GM21619 (cell line): ENCODE data around the gene NPR1.
"Not testable (repeated sequence)": the region's sequence is repeated elsewhere in the genome, so short reads cannot be mapped to it uniquely, and the experiment has no call there.

Experiments
- ATAC-seq: cut with Tn5 transposase; IDR thresholded peaks from one replicate; pipeline ENCODE4 v1.9.1; 2021; ENCODE audit not compliant: unreplicated experiment

Gene NPR1

DNA sequence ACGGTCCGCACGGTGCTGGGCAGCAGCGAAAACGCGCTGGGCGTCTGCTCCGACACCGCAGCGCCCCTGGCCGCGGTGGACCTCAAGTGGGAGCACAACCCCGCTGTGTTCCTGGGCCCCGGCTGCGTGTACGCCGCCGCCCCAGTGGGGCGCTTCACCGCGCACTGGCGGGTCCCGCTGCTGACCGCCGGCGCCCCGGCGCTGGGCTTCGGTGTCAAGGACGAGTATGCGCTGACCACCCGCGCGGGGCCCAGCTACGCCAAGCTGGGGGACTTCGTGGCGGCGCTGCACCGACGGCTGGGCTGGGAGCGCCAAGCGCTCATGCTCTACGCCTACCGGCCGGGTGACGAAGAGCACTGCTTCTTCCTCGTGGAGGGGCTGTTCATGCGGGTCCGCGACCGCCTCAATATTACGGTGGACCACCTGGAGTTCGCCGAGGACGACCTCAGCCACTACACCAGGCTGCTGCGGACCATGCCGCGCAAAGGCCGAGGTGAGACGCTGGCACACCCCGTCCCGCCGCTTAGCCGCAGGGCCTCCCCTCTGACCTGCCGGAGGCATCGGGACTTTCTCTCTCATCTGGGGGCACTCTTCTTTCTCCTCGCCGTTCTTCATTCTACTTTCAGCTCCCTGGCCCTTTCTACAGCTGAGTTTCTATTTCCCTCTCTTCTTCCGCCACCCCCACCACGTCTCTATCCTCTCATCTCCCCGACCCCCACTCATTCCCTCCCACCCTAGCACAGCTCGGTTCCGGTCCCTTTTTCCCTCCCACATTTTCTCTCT is 1.0 kb downstream of the NPR1 start:
- no peak for ATAC-seq

- no peak for ATAC-seq
Observed at GRCh38 chr1:153680120-153680403, 1.6 kb downstream of the NPR1 start.

DNA sequence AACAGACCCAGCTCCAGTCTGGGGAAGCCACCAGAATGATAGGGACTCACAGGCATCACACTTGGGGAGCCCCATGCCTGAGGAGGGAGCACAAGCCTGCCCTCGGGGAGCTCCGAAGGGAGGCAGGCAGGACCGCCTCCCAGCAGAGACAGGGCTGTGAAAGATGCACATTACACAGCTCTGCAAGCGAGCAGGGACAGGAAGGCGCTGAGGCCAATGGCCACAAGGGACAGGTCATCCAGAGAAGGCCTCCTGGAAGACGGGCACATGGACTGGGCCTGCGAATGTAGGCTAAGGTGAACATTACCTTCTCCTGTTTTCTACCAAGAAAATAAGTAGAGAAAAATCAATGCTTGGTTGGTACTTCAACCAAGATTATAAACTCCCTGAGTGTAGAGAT is 4.2 kb downstream of the NPR1 start:
- no peak for ATAC-seq

GRCh38 chr1:153683854-153684253 is 5.4 kb downstream of the NPR1 start:
- no peak for ATAC-seq

GRCh38 chr1:153684892-153685291 is 6.4 kb downstream of the NPR1 start:
- no peak for ATAC-seq

DNA sequence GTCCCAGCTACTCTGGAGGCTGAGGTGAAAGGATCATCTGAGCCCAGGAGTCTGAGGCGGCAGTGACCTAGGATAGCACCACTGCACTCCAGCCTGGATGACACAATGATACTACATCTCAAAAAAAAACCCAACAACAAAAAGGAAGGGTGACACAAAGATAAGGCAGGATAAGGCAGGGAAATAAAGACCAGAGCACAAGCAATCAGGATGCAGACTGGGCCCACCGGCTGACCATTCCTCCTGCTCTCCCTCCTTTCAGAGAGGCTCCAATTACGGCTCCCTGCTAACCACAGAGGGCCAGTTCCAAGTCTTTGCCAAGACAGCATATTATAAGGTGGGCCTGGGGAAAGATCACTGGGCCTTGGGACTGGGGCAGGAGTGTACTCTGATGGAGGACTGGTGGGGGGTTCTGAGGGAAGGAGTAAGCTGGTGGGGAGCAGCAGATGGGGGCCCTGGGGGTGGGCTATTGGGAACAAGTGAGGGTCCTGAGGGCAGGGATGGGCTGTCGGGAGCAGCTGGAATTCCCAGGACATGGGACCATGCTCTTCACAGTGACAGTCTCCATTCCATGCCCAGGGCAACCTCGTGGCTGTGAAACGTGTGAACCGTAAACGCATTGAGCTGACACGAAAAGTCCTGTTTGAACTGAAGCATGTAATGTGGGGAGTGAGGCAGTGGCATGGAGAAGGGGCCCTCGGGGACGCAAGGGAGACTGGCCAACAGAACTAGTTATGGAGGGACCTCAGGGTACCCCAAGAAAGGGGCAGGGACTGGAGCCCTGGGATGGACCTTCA is 7.3 kb downstream of the NPR1 start:
- no peak for ATAC-seq

DNA sequence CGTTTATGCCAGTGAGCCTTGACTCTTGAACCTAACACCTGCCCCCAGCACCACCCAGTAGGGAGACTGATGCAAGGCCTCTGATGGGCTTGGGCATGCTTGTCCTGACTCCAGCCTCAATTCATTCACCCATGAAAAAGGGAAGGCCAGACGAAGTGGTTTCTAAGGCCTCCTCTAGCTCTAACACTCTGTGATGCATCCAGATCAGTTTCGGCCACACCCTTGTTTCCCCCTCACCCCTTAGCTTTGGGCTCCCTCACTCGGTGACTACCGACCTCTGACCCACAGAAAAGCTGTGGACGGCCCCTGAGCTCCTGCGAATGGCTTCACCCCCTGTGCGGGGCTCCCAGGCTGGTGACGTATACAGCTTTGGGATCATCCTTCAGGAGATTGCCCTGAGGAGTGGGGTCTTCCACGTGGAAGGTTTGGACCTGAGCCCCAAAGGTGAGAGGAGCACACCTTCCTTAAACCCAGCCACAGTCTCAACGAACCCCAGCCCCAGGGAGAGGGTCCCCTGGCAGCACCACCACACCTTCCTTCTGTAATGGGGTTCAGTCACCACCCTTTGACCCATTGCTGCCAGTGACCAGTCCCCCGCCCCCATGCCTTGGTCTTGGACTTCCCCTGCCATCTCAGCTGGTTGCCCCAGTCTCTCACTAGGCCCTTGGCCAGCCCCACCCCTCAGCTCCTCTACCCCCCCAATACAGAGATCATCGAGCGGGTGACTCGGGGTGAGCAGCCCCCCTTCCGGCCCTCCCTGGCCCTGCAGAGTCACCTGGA is 9.0 kb downstream of the NPR1 start:
- no peak for ATAC-seq

DNA sequence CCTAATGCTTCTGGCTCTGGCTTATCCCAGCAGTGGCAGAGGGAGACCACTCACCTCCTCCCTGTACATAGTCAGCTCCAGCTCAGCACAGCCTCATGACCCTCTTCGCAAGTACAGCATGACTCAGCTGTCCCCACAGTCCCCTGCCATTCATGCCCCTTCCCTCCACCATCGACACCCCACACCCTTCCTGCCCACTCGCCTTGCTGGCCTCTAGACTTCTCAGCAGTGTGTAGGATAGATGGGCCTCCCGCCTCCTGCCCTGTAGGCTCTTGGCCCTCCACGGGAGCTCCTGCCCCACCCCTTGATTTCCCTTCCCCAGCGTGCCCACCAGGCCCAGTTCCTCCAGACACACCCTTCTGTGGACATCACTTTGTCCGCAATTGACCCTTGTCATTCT is 9.8 kb downstream of the NPR1 start:
- ATAC-seq: no peak

- ATAC-seq: no peak
Observed at GRCh38 chr1:153688736-153689328, 10.3 kb downstream of the NPR1 start.

- no peak for ATAC-seq
Observed at GRCh38 chr1:153693466-153693865, 15.0 kb downstream of the NPR1 start.

DNA sequence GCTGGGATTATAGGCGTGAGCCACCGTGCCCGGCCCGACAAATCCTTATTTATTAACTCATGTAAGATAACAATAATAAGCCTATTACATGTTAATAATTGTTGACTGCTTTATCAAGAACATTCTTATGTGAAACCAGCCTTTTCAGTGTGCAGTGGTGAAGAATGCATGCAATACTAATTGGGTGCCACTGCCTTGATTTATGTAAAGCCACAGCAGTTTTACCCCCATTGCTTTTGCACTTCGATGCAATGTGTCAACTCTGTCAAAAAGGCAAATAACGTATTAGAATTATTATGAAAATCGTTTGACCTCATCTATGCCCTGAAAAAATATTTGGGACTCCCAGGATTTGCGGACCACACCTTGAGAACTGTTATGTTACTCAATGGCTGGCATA is 18.3 kb downstream of the NPR1 start:
- no peak for ATAC-seq

- ATAC-seq: no peak
Observed at GRCh38 chr1:153697191-153698019, 18.9 kb downstream of the NPR1 start.

DNA sequence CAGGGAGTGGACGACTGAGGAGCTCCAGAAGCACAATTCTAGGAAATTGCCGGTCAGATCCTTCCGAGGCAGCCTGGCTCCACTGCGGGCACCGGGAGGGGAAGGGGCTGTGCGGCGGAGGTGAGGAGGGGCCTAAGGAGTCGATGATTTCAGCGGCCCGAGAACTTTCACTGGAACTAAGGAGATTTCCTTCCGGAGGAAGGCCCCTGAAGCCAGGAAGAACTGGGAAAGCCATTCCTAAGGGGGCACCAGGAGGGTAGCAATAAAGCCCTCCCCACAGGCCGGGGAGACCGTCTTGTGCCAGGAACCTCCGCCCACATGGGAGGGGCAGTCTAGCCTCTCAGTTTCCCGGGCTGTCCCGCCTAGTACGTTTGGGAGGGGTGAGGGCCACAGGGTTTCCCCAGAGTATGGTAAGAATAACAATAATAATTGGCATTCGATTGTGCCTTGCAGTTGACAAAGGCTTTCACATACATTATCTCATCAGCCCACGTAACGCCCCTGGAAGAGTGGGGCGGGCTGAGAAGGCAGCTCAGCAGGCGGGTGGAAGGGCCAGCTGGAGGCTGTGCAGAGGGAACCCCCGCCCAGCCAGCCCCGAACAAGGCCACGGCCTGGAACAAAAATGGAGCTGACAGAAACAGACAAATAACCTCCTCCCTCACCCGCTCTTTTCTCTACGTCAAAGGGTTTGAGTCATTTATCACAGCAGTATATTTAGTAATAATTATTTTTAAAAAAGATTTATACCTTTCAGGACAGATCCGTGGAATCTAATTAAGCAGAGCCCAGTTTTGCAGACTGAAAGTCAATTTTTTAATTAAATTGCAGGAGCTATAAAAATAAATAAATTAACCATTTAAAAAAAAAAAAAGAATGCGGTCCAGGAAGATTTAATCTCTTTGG is 19.8 kb downstream of the NPR1 start:
- no peak for ATAC-seq

DNA sequence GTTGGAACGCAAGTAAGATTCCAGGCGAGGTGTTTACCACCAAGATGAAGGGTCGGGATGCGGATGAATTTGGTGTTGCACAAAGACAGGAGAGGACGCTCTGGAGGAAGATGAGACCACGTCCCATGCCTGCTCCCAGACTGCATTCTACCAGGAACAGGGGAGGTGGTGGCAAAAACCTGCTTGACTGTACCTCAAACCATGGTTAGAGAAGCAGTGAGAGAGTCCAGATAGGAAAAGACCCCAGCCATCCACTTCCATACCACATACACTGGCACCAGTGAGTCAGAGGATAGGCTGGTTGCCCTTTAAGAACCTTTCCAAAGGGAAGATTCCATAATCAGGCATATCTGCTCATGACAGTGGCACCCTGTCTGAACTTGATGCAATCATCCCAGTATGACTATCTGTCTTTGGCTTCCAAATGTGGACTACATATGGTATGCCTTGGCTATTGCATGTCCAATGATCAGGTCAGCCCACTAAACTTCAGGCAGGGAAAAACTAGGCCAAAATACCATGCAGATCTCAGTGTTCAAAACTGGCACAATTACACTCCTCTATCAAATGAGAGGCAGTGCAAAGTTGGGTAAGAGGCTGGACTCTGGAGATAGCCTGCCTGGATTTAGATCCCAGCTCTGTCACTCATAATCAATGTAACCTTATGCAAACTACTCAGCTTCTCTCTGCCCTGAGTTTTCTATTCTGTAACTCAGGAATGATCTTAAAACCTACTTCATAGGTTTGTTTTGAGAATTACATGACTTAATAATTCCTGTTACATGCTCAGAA is 20.6 kb downstream of the NPR1 start:
- ATAC-seq: no peak

GRCh38 chr1:153699768-153700167 is 21.3 kb downstream of the NPR1 start:
- ATAC-seq: no peak

GRCh38 chr1:153705484-153705883 is 27.0 kb downstream of the NPR1 start:
- ATAC-seq: no peak

DNA sequence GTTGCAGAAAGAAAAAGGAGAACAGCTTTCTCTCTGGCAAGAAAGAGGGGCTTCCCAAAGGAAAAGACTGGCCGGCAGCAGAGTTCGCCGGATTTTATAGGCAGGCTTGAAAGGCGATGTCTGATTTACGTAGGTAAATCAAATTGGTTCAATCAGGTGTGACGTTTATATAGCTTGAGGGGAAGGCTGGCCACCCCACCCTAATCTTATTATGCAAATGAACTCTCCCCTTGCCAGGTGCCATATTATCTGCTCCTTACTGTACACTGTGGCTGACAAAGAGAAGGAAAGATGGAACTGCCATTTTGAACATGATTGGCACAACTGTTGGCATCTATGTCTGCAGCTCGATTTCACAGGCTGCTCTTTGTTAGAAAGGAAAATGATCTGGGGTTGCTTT is 32.5 kb downstream of the NPR1 start:
- no peak for ATAC-seq

DNA sequence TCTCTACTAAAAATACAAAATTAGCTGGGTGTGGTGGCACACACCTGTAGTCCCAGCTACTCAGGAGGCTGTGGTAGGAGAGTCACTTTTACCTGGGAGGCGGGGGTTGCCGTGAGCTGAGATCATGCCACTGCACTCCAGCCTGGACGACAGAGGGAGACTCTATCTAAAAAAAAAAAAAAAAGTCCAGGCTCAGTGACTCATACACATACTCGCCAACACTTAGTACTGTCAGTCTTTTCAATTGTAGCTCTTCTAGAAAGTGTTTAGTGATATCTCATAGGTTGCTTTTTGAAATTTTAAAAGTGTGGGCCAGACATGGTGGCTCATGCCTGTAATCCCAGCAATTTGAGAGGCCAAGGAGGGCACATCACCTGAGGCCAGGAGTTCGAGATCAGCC is 37.7 kb downstream of the NPR1 start:
- ATAC-seq: not testable (repeated sequence)

- ATAC-seq: no peak
Observed at GRCh38 chr1:153717330-153717729, 38.8 kb downstream of the NPR1 start.
